HG02588 (cell line): Measurements from ENCODE around the gene NECAB2.

Experiments
- ATAC-seq: cut with Tn5 transposase; IDR thresholded peaks from one replicate; pipeline ENCODE4 v1.9.1; 2021; ENCODE audit warnings: mild to moderate bottlenecking, moderate library complexity; ENCODE audit not compliant: unreplicated experiment

Gene NECAB2

DNA sequence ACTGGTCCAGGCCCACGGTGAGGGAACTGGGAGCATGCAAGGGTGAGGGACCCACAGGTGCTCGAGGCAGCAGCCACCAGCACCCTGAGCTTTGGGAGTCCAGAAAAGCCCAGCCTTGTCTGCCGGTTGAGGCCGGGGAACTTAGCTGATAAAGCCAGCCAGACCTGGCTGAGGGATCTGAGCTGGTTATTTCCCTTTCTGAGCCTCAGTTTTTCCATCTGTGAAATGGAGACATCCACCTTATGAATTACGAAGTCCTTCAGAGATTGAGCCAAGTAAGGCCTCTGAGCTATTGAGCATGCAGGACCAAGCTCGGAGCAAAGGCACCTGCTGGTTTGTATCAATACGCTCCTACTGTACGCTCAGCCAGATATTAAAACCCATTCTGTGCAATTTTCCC lies 13.8 kb downstream of the NECAB2 start:
- ATAC-seq, result no peak

- no peak for ATAC-seq
These were observed 15.4 kb downstream of the NECAB2 start for GRCh38 chr16:83983491-83983890.

GRCh38 chr16:83989300-83989699 lies 21.3 kb downstream of the NECAB2 start:
- ATAC-seq, result no peak

GRCh38 chr16:83990492-83990891 lies 22.4 kb downstream of the NECAB2 start:
- no peak for ATAC-seq

DNA sequence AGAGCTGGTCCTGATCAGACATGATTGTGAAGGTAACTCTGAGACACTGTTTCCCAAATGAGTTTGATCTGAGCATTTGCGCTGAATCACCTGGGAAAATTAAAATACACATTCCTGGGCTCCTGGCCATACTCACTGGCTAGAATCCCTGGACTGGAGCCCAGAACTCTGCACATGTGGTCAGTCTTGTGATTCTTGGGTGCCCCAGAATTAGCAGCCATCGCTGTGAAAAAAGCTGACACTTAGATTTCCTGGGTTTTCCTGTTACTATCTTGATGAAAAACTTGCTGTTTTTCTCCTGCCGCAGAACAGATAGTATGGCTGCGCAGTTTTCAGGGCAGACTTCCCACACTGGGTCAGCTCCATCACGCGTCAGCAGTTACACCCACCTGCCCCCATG lies 24.6 kb downstream of the NECAB2 start:
- no peak for ATAC-seq

- no peak for ATAC-seq
These were observed 26.0 kb downstream of the NECAB2 start for GRCh38 chr16:83994087-83994486.

- ATAC-seq, result no peak
These were observed 26.7 kb downstream of the NECAB2 start for GRCh38 chr16:83994703-83995102.

- ATAC-seq, result no peak
These were observed 27.7 kb downstream of the NECAB2 start for GRCh38 chr16:83995754-83996153.

DNA sequence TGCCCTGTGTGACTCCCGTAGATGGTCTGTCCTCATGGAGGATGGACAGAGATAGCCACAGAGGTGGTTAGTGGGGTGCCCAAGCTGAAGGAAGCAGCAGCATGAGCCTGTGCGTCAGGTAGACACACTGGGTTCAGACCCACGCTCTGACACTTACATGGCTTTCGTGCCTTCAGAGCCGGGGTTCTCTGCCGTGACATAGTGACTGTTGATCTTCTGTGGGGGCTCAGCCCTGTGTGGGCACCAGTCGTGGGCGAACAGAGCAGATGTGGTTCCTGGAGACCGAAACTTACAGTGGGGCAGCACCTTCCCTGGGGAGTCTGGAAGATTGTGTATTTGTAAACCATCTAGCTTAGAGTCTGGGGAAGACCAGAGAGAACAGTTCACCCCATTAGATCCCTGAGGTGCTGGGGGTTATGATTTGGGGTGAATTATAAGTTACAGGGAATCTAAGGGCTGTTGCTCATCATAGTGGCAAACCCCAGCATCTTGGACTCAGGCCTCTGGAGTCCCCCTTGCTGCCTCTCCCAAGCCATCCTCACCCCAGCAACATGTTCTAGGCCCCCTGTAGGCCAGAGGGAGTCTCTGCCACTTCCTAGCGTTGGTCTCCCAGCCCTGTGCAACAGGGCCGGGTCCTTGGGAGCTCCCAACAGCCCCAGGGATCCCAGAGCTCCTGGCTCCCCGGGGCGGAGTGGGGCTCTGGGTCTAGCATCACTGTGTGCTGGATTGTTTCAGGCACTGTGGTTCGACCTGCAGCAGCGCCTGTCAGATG lies 28.6 kb downstream of the NECAB2 start:
- no peak for ATAC-seq

DNA sequence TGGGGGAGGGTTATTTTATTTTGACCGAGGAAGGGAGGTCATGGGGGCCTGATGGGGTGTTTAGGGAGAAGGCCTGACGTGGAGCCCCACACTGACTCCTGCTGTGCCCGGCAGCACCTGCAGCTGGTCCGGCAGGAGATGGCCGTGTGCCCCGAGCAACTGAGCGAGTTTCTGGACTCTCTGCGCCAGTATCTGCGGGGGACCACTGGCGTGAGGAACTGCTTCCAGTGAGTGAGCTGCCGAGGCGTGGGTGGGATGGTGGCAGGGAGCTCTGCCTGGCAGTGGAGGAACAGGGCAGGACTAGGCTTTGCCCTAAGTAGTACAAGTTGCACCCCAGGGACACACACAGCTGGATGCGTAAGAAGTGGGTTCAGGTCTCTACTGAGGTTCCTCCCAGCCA lies 30.0 kb downstream of the NECAB2 start:
- no peak for ATAC-seq

DNA sequence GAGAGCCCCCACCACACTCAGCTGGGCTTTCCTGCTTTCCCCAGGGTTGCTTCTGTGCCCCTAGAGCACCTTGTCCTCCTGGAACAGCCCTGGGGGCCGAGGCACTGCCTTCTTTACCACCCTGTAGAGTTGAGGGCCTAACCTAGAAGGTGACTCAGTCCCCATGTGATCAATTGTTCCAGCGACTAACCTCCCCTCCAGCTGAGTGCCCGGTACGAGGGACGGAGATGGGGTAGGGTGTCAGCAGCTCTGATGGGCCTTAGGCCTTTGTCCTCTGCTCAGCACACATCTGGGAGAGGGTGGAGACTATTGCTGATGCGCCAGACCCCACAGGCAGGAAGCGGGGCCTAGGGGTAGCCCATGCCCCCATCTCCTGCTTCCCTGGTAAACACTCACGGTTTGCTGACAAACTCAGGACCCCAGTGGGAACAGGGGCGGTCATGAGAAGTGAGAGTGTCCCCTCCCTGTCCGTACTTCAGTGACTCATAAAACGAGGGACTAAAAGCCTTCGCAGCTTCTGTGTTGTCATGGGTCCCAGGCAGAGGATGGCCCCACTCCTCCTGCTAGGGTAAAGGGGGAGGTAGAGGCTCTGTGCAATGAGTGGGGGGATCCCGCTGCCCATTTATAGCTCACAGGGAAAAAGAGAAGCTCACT lies 33.1 kb downstream of the NECAB2 start:
- no peak for ATAC-seq

- ATAC-seq, result no peak
These were observed 33.7 kb downstream of the NECAB2 start for GRCh38 chr16:84001726-84002125.

GRCh38 chr16:84003038-84003437 lies 35.0 kb downstream of the NECAB2 start:
- no peak for ATAC-seq

GRCh38 chr16:84004442-84004841 lies 36.4 kb downstream of the NECAB2 start:
- no peak for ATAC-seq

DNA sequence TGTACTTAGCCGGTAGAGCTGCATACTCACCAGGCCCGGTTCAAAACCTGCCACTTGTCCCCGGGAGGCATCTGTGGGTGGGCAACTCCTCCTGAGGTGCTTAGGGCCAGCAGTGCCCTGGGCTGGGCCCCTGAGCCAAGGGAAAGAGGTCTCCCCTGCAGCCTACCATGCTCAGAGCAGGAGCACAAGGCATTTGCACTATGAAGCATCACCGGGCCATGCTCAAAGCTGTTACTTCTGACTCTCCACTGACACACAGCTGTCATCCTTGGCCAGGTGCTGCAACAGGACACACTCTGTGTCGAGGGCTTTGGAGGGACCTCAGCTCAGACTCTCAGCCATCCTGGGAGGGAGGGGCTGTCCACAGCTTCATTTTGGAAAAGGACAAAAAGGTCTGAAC lies 37.3 kb downstream of the NECAB2 start:
- ATAC-seq, result no peak

DNA sequence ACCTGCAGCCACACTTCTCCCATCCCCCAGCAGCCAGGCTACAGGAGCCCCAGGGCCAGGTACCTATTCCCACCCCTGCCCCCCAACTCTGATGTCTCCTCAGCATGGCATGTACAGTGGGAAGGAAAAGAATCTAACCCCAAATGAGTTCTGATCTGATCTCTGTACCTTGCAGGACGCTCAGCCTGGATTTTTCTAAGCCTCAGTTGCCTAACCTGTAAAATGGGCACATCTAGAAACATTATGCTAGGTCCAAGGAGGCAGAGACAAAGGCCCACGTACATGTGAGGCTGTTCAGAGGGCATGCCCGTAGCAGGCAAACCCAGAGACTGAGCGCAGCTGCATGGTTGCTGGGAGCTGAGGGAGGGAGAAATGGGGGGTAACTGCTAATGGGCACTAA lies 39.5 kb downstream of the NECAB2 start:
- no peak for ATAC-seq

- ATAC-seq, result no peak
These were observed 39.9 kb downstream of the NECAB2 start for GRCh38 chr16:84007965-84008364.

- no peak for ATAC-seq
These were observed 41.2 kb downstream of the NECAB2 start for GRCh38 chr16:84009282-84009681.

DNA sequence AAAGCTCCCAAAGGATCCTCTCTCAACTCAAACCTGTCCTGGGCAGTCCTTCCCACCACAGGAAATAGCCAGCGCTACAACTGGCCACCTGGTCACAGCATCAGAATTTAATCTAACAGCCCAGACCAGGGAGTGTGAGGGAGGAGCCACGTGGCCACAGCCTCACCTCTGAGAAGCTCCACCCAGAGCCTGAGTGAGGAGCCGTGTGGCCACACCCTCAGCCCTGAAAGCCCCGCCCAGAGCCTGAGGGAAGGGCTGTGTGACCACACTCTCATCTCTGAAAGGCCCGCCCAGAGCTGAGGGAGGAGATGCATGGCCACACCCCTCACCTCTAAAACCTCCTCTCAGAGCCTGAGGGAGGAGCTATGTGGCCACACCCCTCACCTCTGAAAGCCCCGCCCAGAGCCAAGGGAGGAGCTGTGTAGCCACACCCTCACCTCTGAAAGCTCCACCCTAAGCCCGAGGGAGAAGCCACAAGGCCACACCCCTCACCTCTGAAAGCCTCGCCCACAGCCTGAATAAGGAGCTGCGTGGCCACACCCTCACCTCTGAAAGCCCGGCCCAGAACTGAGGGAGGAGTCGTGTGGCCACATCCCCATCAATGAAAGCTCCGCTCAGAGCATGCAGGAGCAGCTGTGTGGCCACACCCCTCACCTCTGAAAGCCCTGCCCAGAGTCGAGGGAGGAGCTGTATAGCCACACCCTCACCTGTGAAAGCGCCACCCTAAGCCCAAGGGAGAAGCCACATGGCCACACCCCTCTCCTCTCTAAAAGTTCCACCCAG lies 45.9 kb downstream of the NECAB2 start:
- ATAC-seq, result peak; percentile 54

DNA sequence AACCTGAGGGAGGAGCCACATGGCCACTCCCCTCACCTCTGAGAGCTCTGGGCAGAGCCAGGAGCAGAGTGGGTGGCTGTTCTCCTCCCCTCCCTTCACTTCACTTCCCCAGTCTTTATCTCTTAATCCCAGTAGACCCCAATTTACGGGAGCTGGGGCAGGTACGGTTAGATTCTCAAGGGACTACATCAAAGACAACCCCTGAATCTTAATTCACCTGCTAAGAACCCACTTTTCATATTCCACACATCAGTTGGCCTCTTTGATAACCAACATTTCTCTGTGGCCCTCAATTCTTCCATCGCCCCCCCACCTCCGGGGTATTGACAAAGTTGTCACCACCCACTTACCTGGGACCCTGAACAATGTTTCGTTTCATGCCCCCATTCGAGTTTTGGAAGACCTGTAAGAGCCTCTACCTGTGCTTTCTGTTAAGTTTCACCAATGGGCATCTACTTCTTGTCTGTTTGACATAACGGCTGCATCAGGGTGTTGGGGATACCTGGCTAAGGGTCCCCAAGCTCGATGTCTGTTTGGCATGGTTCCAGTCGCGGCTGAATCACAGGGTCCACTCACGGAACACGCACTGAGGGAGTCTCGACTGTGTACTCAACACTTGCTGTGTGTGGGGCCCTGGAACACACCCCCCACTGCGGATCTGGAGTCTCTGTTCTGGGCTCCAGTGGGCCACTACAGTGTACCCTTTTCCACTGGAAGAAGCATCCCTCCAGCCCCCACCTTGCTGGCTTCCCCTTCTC lies 46.7 kb downstream of the NECAB2 start:
- ATAC-seq, result no peak

DNA sequence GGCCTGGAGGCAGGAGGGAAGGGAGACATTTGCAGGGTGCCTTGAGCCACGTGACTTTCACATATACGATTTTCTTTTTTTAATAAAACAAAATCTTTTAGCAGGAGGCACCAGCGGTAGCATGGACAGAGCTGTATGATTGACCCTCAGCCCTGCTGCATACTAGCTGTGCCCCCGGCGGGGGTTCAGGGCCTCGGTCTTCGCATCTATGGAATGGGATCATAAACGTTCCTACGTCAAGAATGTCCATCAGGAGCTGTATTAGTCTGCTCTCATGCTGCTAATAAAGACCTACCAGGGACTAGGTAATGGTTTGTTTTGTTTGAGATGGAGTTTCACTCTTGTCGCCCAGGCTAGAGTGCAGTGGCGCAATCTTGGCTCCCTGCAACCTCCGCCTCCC lies 47.4 kb downstream of the NECAB2 start:
- ATAC-seq, result no peak
